DMS53 treated with DMSO at 0.1 percent for 48 hours (cell line): ENCODE data around the gene QPCT.
"Not testable (repeated sequence)": the region's sequence is repeated elsewhere in the genome, so short reads cannot be mapped to it uniquely, and the experiment has no call there.

Experiments
- DNase-seq: peaks from one replicate; lab custom pipeline; 2025; ENCODE audit not compliant: unreplicated experiment; lab: John Stamatoyannopoulos, UW

Gene QPCT

DNA sequence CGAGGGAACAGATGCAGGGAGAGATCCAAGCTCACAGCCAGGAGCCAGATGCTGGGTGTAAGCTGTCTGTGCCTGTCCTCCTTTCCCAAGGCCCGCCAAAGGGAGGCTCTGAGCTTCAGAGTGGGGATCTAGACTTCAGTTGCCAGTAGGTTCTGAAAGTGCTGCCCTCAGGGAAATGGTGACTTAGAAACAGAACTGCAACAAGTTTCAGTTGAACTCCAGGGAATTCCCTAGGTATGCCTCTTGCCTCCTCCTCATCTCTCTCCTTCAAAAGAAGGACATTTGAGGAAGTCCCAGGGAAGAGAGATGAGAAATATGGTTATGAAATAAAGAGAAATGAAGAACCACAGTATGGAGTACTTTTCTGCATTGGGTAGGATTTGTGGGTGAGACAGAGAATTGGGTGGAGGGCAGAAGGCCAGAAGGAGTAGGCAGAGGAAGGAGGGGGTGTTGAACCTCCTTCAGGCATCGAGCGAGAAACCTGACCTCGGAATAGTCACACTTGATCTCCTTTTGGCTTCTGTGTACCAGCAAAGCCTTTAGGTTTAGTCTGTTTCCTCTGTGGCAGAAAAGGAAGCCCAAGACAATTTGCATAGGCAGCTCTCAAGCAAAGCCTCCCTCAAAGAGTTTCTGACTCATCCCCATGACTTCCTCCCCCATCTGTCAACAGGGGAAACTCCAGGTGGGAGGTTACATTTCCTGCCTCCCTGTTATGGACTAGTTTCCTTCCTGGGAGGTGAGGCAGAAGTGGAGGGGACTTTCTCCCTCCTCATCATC lies 45.7 kb downstream of the QPCT start:
- peak; percentile 92 for DNase-seq

DNA sequence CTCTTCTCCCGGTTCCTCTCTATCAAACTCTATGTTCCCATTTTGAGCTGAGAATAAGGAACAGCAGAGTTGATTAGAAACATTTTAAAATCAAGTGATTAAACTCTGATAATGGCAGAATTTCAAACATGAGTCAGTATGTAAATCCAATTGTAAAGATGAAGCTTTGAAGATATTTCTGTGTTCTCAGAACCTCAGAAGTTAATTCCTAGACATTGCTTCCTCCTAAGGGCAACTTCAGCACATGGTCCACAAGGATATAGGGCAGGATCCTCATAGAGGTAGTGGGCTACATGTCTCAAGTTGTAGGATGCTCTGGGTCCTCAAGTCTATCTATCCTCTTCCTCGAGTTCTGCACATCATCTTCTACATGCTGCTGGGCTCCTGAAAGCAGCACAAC lies 46.3 kb downstream of the QPCT start:
- DNase-seq, result peak; percentile 61

DNA sequence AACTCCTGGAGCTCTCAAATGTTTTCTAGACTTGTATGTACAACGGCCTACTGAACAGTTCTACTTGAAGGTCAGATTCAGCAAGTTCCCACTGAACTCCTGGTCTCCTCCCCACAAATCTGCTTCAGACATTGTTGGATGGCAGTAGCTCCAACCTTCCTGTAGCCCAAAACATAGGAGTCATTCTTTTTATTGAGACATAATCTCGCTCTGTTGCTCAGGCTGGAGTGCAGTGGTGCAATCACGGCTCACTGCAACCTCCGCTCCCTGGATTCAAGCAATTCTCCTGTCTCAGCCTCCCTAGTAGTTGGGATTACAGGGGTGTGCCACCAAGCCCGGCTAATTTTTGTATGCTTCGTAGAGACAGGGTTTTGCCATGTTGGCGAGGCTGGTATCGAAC lies 47.3 kb downstream of the QPCT start:
- DNase-seq, result no peak

DNA sequence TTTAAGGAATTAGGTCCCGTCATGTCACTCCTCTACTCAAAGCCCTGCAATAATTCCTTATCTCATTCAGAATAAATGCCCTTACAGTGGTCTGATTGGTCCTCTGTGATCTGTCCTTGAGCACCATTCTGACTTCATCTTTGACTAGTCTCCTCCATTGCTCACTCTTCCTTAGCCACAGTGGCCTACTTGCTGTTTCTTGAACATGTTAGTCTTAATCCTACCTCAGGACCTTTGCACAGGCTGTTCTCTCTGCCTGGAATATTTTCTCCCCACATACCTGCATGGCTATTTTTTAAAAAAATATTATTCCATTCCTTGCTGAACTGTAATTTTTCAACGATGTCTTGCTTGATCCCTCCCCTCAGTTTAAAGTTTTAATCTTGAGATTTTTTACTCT lies 48.0 kb downstream of the QPCT start:
- DNase-seq, result no peak

DNA sequence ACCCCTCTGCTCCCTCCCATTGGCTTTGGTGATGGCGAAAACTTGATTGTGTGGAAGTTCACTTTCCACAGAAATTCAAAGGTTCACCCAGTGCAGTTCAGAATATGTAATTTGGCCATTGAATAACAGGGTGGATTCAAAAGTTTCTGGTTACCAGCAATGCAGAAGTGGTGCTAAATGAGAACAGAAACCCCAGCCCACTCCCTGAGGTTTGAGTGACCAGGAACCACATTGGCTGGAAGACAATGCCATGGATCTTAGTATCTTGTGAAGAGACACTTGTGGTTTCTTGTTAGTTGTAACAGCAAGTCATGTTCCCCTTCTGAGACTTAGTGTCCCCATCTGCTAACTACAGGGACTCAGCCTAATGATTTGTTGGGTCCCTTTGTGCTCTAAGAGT lies 49.8 kb downstream of the QPCT start:
- DNase-seq, result no peak

DNA sequence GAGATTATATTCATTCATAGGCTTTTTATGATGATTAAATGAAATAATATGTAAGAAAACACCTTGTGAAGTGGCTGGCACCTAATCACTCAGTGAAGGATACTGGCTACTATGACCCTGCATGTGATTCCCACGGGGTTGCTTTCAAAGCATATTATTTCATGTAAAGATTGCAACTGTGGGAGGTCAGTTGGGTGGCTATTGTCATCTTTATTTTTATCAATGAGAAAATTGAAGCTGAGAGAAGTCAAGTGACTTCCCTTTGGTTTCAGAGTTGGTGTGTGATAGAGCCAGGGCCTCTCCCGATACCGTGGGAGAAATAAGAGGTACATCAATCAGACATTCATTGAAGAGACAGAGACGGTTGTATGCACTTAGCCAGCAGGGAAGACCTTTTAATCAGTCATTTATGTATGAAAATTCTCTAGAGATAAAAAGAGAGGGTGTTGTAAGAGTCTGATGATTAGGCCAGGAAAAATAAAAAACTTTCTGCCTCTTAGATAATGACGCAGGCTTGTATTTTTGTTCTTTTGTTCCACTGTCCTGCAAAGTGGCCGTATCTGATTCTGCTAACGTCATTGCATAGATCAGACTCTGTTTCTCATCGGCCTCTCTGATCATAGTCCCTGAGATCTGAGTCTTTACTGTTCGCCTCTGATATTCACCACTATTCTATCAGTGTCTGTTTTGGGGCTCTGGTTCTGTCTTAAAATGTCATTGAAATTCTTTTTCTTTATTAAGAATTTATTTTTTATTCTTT lies 50.5 kb downstream of the QPCT start:
- no peak for DNase-seq

DNA sequence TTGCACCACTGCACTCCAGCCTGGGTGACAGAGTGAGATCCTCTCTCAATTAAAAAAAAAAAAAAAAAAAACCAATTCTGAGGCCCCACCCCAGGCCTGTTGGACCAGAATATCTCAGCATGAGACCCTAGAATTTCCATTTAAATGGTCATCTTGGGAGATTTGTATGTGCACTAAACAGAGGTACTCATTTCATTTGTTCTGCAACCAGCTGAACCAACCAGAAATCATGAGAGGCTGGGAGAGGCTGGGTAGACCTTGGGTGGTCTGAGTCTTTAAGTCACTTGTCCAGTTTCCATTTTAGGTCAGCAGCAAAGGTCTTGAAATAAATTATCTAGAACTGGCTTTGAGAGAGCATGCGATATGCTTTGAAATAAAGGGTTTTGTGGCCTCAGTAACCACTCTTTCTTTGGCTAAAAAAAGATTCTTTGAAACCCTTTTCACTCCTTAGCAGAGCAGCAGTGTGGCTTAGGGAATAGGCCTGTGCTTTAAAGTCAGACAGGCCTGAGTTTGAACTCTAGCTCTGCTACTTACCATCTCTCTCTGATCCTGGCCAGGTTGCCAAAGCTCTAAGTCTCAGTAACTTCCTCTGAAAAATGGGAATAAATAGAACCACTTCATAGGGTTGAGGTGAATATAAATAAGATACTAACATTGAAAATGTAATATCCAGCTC lies 52.6 kb downstream of the QPCT start:
- no peak for DNase-seq

DNA sequence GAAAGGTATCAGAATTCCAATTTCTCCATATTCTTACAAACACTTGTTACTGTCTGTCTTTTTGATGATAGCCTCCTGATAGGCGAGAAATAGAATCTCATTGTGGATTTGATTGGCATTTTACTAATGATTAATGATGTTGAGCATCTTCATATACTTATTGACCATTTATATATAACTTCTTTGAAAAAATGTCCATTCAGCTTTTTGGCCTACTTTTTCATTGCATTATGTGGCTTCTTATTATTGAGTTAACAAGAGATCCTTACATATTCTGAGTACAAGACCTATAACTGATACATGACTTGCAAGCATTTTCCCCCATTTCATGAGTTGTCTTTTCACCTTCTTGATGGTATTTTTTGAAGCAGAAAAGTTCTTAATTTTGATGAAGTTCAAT lies 54.6 kb downstream of the QPCT start:
- DNase-seq, result no peak

DNA sequence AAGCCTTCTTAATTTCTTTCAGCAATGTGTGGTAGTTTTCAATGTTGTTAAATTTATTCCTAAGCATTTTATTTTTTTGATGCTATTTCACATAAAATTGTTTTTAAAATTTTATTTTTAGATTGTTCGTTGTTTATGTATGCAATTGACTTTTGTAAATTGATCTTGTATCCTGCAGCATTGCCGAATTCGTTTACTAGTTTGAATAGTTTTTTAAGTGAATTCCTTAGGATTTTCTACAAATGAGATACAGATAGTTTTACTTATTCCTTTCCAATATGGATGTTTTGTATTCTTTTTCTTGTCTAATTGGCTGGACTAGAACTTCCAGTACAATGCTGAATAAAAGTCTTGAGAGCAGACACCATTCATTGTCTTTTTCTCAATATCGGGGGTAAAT lies 55.6 kb downstream of the QPCT start:
- DNase-seq, result no peak

DNA sequence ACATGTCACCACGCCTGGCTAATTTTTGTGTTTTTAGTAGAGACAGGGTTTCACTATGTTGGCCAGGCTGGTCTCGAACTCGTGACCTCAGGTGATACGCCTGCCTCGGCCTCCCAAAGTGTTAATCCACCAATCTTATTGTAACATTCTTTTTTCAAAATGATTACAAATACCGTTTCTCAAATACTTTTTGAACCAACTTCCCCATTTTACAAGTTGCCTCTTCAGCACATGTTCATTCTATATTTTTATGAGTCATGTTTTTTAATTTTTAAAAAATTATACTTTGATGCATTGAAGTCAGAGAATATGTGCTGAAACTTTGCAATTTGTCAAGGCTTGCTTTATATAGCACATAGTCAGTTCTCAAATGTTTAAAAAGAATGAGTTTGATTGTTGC lies 58.2 kb downstream of the QPCT start:
- no peak for DNase-seq

DNA sequence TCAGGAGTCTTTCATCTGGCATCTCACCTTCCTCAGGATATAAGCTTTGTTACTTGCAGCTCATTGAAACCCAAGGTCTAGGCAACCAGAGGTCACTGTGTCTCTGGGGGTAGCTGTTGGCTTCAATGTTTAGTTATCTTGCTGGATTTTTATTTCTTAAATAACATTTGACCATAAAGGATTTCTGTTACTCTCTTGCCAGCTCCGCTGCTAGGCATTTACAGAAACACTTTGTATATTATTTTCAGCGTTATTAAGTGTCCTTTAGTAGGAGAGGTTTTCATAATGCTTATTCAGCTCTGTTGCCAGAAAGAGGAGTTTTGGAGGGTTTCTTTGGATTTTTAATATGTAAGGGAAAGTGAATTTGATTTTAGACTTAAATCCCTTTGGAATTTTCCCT lies 61.4 kb downstream of the QPCT start:
- DNase-seq, result no peak

DNA sequence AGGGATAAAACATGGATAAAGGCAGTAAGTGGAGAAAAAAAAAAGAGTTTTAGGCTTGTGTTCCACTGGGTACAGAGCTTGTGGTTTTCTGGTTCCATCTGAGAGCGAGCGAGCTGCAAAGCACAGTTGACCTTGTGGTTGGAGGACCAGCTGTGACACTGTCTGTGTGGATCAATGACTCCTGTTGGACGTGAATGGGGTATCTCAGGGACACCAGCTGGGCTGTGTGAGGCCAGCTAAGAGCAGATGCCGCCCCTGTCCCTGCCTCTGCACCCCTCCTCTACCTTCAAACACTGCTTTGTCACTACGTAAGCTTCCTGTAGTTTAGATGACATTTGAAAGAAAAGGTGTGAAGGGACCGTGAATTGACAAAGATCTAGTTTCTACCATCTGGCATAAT lies 67.8 kb downstream of the QPCT start:
- no peak for DNase-seq

DNA sequence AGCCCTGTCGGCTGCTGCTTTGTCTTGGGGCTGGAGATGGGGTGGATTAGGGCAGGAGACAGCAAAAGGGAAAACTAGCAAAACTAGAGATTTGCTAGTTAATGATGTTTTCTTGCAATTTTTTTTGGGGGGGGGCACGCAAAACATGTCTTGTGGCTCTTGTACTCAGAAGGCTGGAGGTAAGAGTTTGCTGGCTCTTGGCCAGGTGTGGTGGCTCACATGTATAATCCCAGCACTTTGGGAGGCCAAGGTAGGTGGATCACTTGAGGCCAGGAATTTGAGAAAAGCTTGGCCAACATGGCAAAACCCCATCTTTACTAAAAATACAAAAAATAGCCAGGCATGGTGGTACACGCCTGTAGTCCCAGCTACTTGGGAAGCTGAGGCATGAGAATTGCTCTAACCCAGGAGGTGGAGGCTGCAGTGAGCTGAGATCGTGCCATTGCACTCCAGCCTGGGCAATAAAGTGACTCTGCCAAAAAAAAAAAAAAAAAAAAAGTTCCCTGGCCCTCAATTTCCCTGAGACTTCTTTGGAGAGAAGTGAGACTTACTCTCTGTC lies 69.6 kb downstream of the QPCT start:
- DNase-seq, result not testable (repeated sequence)

DNA sequence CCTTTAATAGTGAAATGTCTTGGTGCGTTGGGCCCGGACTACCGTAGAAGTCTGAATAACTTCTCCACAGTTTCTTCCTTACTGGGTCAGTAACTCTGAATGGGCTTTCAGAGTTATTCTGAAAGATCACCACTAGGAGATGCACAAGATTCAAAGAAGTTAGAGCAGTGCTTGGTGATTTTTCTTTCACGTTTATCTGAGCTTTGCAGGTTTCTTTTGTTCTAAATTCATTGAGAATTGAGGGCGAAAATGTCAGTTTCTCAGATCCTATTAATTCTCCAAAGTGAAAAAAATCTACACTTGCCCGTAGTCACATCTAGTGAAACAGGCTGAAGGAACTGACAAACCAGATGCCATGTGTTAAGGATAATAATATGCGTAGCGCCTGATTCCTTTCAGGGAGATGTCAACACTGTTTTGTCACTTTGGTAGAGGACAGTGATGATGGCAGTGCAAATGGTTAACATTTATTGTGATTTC lies 70.1 kb downstream of the QPCT start:
- peak; percentile 51 for DNase-seq

DNA sequence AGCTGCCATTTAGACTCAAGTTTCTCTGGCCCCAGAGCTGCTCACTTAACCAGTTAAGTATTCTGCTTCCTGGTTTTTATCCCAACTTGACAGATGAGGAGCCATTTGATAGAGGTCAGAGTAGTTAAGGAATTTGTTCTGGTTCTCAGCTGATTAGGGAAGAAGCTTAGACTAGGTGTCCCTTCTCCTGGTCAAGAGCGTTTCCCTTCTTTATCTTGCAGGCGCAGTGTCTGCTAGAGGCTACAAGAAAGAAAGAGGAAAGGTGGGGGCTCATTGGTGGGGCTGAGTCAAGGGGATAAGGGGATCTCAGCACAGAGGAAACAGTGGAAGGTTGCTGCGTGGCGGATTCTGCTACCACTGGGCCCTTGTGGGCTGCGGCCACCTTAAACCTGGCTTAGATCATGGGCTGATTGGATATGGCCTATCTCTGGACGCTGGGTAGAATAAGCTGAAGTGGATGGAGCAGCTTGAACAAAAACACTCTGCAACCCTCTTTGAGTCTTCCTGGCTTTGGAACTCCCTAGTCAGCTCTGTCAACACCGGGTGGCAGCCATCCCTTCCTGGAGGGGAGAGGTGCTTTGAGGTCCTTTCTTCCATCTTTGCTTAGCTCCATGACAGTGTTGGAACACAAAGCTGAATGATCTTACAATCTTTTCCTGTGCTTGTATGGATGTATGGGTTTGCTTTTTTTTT lies 70.8 kb downstream of the QPCT start:
- peak; percentile 2 for DNase-seq

DNA sequence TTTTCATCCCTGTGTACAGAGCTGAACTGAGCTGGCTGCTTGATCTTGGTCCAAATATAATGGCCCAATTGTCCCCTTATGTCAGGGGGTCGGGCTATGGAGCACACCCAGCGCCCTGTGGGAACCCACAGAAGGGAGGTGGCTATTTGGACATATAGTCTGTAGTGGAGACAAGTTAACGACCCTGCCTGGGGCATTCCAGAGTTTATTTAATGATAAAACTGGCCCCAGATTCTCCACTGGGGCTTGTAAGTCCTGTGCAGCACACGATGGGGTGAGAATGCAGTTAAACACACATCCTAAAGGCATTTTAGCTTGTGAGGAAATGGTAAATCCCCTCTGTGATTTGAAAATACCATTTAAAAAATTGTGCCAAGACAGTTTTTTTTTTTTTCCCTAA lies 72.9 kb downstream of the QPCT start:
- no peak for DNase-seq

DNA sequence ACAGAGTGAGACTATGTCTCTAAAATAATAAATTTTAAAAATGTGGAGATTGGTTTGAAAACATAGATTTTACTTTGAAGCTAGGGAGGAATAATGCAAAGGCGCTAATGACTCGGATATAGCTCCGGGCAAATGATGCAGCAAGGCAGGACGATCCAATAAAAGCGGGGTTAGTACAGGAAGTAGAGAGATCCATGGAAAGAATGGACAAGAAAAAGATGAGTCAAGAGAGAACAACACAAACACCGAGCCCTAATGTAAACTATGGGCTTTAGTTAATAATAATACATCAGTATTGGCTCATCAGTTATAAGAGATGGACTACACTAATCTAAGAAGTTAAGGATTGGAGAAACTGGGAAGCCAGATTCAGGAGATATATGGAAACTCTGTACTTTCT lies 74.5 kb downstream of the QPCT start:
- no peak for DNase-seq

DNA sequence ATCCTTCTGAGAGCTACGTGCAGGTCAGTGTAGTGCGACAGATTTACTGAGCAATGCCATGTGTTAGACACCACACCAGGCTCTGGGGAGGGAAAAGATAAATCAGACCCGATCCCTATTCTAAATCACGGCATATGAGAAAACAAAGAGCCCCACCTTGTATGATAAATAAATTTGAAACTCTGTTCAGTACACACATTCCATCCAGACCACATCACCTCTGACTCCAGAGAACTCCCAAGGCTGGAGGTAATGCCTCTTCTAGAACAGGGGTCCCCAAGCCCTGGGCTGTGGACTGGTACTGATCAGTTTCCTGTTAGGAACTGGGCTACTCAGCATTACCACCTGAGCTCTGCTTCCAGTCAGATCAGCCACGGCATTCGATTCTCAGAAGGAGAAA lies 77.3 kb downstream of the QPCT start:
- no peak for DNase-seq

DNA sequence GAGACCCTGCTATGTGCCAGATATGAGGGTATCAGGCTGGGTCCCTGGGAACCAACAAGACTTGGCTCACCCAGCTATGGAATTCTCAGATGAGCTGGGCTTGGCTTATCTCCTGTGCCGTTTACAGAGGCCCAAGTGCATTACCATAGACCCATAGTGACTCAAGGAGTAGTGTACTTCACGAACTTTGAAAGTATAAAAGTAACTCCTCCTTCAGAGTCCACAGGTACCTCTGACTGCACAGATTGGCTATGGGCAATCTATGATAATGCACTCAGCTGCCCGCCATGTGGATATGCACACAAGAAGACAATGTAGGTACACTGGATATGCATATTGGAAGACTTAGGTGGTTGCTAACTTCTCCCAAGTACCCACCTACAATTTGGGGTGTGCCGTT lies 78.4 kb downstream of the QPCT start:
- DNase-seq, result no peak
